Neural cell (in vitro differentiated cells): Measurements from ENCODE around the gene CRB2. TPM values are rescaled to one million over a fixed set of nuclear protein-coding genes. Genes with fewer than 3 reads are reported as not detected.

Experiments used
- H2AFZ ChIP-seq: fragments of 200-600, 300-800 bp; sonication (generic), shearing (Covaris generic); 2 replicates; pipeline ENCODE4 v1.6.0; 2014; ENCODE audit warnings: low read depth, mild to moderate bottlenecking, antibody characterized with exemption, low read length, moderate library complexity
- H3F3A ChIP-seq: fragments of 200-600 bp; shearing (Covaris generic); 2 replicates; pipeline ENCODE4 v1.6.1; 2016; ENCODE audit warnings: mild to moderate bottlenecking, moderate library complexity, mixed read lengths, antibody characterized with exemption, low read length; ENCODE audit not compliant: insufficient read depth, poor library complexity, severe bottlenecking
- H3K27ac ChIP-seq: fragments of 200-600, 300-800 bp; sonication (generic), shearing (Covaris generic); 2 replicates; pipeline ENCODE4 v1.5.1; 2014; ENCODE audit warnings: mild to moderate bottlenecking, low read length, moderate library complexity
- H3K27me3 ChIP-seq: fragments of 300-800, 200-600 bp; sonication (generic), shearing (Covaris generic); 2 replicates; pipeline ENCODE4 v1.6.0; 2014; ENCODE audit warnings: mild to moderate bottlenecking, low read depth, low read length, moderate library complexity; ENCODE audit not compliant: insufficient read depth
- H3K36me3 ChIP-seq: fragments of 300-800, 200-600 bp; sonication (generic), shearing (Covaris generic); 2 replicates; pipeline ENCODE4 v1.5.1; 2014; ENCODE audit warnings: mild to moderate bottlenecking, antibody characterized with exemption, low read length, moderate library complexity; ENCODE audit not compliant: insufficient read depth
- H3K4me2 ChIP-seq: fragments of 300-800, 200-600 bp; sonication (generic), shearing (Covaris generic); 2 replicates; pipeline ENCODE4 v1.6.0; 2014; ENCODE audit warnings: mild to moderate bottlenecking, low read length
- H3K4me3 ChIP-seq: fragments of 300-800, 200-600 bp; sonication (generic), shearing (Covaris generic); 2 replicates; pipeline ENCODE4 v1.5.1; 2014; ENCODE audit warnings: mild to moderate bottlenecking, low read length, moderate library complexity
- H3K79me2 ChIP-seq: fragments of 200-600 bp; shearing (Covaris generic); replicated peaks from 2 replicates; pipeline ENCODE4 v1.6.0; 2014; ENCODE audit warnings: mild to moderate bottlenecking, low read length, moderate library complexity; ENCODE audit not compliant: insufficient read depth
- H3K9ac ChIP-seq: fragments of 300-800, 200-600 bp; sonication (generic), shearing (Covaris generic); 2 replicates; pipeline ENCODE4 v1.6.1; 2016; ENCODE audit warnings: mild to moderate bottlenecking, low read length, mixed read lengths
- H3K9me2 ChIP-seq: fragments of 200-600 bp; shearing (Covaris generic); 2 replicates; pipeline ENCODE4 v1.6.1; 2016; ENCODE audit warnings: mild to moderate bottlenecking, low read length, mixed read lengths; ENCODE audit not compliant: insufficient read depth
- H3K9me3 ChIP-seq: fragments of 200-600, 300-800 bp; sonication (generic), shearing (Covaris generic); 2 replicates; pipeline ENCODE4 v1.6.1; 2016; ENCODE audit warnings: mild to moderate bottlenecking, mixed run types, low read length, moderate library complexity, mixed read lengths
- H4K20me1 ChIP-seq: fragments of 200-600 bp; shearing (Covaris generic); 2 replicates; pipeline ENCODE4 v1.6.1; 2016; ENCODE audit warnings: mild to moderate bottlenecking, mixed run types; ENCODE audit not compliant: insufficient read depth
- CTCF ChIP-seq: fragments of 450-650 bp; IDR thresholded peaks from 2 replicates; pipeline ENCODE4 v1.5.1; 2014; ENCODE audit warnings: antibody characterized with exemption, mild to moderate bottlenecking, moderate library complexity; ENCODE audit not compliant: poor library complexity, severe bottlenecking
- EP300 ChIP-seq: fragments of 450-650 bp; conservative IDR thresholded peaks from 2 replicates; pipeline ENCODE4 v1.6.1; 2014; ENCODE audit warnings: antibody characterized with exemption, mild to moderate bottlenecking, moderate library complexity; ENCODE audit not compliant: poor library complexity, severe bottlenecking
- EZH2 ChIP-seq: fragments of 200-600, 300-800 bp; shearing (Covaris generic), sonication (generic); IDR thresholded peaks from 2 replicates; pipeline ENCODE4 v1.6.1; 2014; ENCODE audit warnings: antibody characterized with exemption, low read length, borderline replicate concordance, mild to moderate bottlenecking; ENCODE audit not compliant: insufficient read depth, poor library complexity, severe bottlenecking
- MXI1 ChIP-seq: fragments of 450-650 bp; conservative IDR thresholded peaks from 2 replicates; pipeline ENCODE4 v1.6.1; 2014; ENCODE audit warnings: antibody characterized with exemption, mild to moderate bottlenecking; ENCODE audit not compliant: poor library complexity, severe bottlenecking
- POLR2AphosphoS5 ChIP-seq: IDR thresholded peaks from 2 replicates; pipeline ENCODE4 v1.6.1; 2012
- RAD21 ChIP-seq: fragments of 450-650 bp; conservative IDR thresholded peaks from 2 replicates; pipeline ENCODE4 v1.6.1; 2014; ENCODE audit warnings: antibody characterized with exemption, mild to moderate bottlenecking, moderate library complexity
- REST ChIP-seq: IDR thresholded peaks from 2 replicates; pipeline ENCODE4 v1.6.1; 2012; ENCODE audit warnings: borderline replicate concordance
- SMC3 ChIP-seq: fragments of 450-650 bp; conservative IDR thresholded peaks from 2 replicates; pipeline ENCODE4 v1.6.1; 2014; ENCODE audit warnings: antibody characterized with exemption, mild to moderate bottlenecking, moderate library complexity; ENCODE audit not compliant: poor library complexity
- TAF1 ChIP-seq: IDR thresholded peaks from 2 replicates; pipeline ENCODE4 v1.6.1; 2012; ENCODE audit warnings: low read depth
- polyA plus RNA-seq: library from polyadenylated mRNA; depleted of rRNA; stranded (reverse); fragments of >200 nt; gene quantifications from 2 replicates; pipeline ENCODE4 v1.2.3, GENCODE V29; 2014

The CRB2 gene
- polyA plus RNA-seq, 1 donor from 2014 or later = 0.32 TPM

- no peaks in the 10 kb centered on the region for H4K20me1 ChIP-seq
- H3K9me3 ChIP-seq = no peaks in the 10 kb centered on the region
- H3K4me2 ChIP-seq = no peak overlapping the region
- no peaks in the 10 kb centered on the region for H3K27me3 ChIP-seq
- no peaks in the 10 kb centered on the region for H3K79me2 ChIP-seq
- no peak overlapping the region for H3K27ac ChIP-seq
- H3K9ac ChIP-seq = no peak overlapping the region
- H3K4me3 ChIP-seq = no peak overlapping the region
- no peak overlapping the region for H2AFZ ChIP-seq
- no peaks in the 10 kb centered on the region for H3K9me2 ChIP-seq
- H3K36me3 ChIP-seq = no peaks in the 10 kb centered on the region
- no peaks in the 10 kb centered on the region for H3F3A ChIP-seq
- TF ChIP-seq SMC3 (no peak), RAD21 (no peak), TAF1 (no peak), CTCF (no peak)
Measured at GRCh38 chr9:123370108-123370507, 14.1 kb downstream of the CRB2 start.

- no peak overlapping the region for H3K9ac ChIP-seq
- H3K9me2 ChIP-seq = no peaks in the 10 kb centered on the region
- H3K4me2 ChIP-seq = no peak overlapping the region
- H2AFZ ChIP-seq = no peak overlapping the region
- no peaks in the 10 kb centered on the region for H3F3A ChIP-seq
- TF ChIP-seq POLR2AphosphoS5 = no peak
- no peak for TF ChIP-seq CTCF
- no peaks in the 10 kb centered on the region for H3K79me2 ChIP-seq
- H4K20me1 ChIP-seq = no peaks in the 10 kb centered on the region
- no peak overlapping the region for H3K4me3 ChIP-seq
- no peak overlapping the region for H3K27ac ChIP-seq
- H3K27me3 ChIP-seq = no peaks in the 10 kb centered on the region
- no peaks in the 10 kb centered on the region for H3K36me3 ChIP-seq
- H3K9me3 ChIP-seq = no peaks in the 10 kb centered on the region
Measured at GRCh38 chr9:123370526-123371227, 14.7 kb downstream of the CRB2 start.

GRCh38 chr9:123371228-123371584 lies 15.2 kb downstream of the CRB2 start:
- H3K4me2 ChIP-seq = no peak overlapping the region
- H3F3A ChIP-seq = no peaks in the 10 kb centered on the region
- no peaks in the 10 kb centered on the region for H3K79me2 ChIP-seq
- H3K27ac ChIP-seq = no peak overlapping the region
- no peak overlapping the region for H3K9ac ChIP-seq
- no peaks in the 10 kb centered on the region for H3K27me3 ChIP-seq
- H2AFZ ChIP-seq = no peak overlapping the region
- TF ChIP-seq MXI1 = no peak
- TF ChIP-seq SMC3 = no peak
- TF ChIP-seq REST = no peak
- no peak for TF ChIP-seq EZH2
- TF ChIP-seq EP300 = no peak
- TF ChIP-seq CTCF = no peak
- no peak for TF ChIP-seq TAF1
- no peaks in the 10 kb centered on the region for H3K9me2 ChIP-seq
- H3K9me3 ChIP-seq = no peaks in the 10 kb centered on the region
- H3K36me3 ChIP-seq = no peaks in the 10 kb centered on the region
- H4K20me1 ChIP-seq = no peaks in the 10 kb centered on the region
- no peak overlapping the region for H3K4me3 ChIP-seq
